Caco-2 (cell line): ENCODE data around the gene LY6G6C. TPM values are rescaled to one million over a fixed set of nuclear protein-coding genes. Genes with fewer than 3 reads are reported as not detected.

Experiments
- BruUV-seq: library from RNA; stranded (reverse); fragments of 400-500 nt; replicated peaks from 2 replicates; lab custom pipeline; 2021; lab: Mats Ljungman, UMichigan
- CTCF ChIA-PET: fragments of 300-600 bp; sonication (Branson Sonifier 250); formaldehyde crosslinking; loops from one replicate; lab custom pipeline; 2022; ENCODE audit warnings: antibody characterized with exemption; lab: Charles Lee
- POLR2A ChIA-PET: fragments of 300-600 bp; sonication (Branson Sonifier 250); formaldehyde crosslinking; loops from one replicate; lab custom pipeline; 2022; ENCODE audit warnings: antibody characterized with exemption; lab: Charles Lee
- DNase-seq, 2 experiments: peaks; one replicate each; pipeline versions ENCODE4 v3.0.0 to v3.0.0-alpha.2; 2020 to 2022
- H3K27me3 ChIP-seq: replicated peaks from 2 replicates; pipeline ENCODE4 v1.6.0; 2011; ENCODE audit warnings: low read length; ENCODE audit not compliant: control insufficient read depth, insufficient read depth
- H3K36me3 ChIP-seq: 2 replicates; pipeline ENCODE4 v1.5.1; 2011; ENCODE audit warnings: low read length; ENCODE audit not compliant: control insufficient read depth, insufficient read depth
- H3K4me1 ChIP-seq: fragments of 250-450 bp; sonication (Bioruptor Pico); 2 replicates; pipeline ENCODE4 v1.5.1; 2020; ENCODE audit warnings: mild to moderate bottlenecking
- H3K4me3 ChIP-seq: 2 replicates; pipeline ENCODE4 v1.5.1; 2011; ENCODE audit warnings: low read depth, mild to moderate bottlenecking, control low read depth, low read length
- H3K9me3 ChIP-seq: fragments of 250-450 bp; sonication (Bioruptor Pico); 2 replicates; pipeline ENCODE4 v1.5.1; 2020; ENCODE audit warnings: mild to moderate bottlenecking, moderate library complexity
- H3K27ac Mint-ChIP-seq: one replicate; pipeline ENCODE4 v1.8.0; 2022; ENCODE audit warnings: mixed read lengths; ENCODE audit not compliant: unreplicated experiment
- H3K27me3 Mint-ChIP-seq: one replicate; pipeline ENCODE4 v1.8.0; 2022; ENCODE audit warnings: mixed read lengths; ENCODE audit not compliant: insufficient read depth, unreplicated experiment
- H3K36me3 Mint-ChIP-seq: one replicate; pipeline ENCODE4 v1.8.0; 2022; ENCODE audit warnings: mild to moderate bottlenecking, mixed read lengths; ENCODE audit not compliant: insufficient read depth, unreplicated experiment
- H3K4me1 Mint-ChIP-seq: one replicate; pipeline ENCODE4 v1.8.0; 2022; ENCODE audit warnings: low read depth, mixed read lengths; ENCODE audit not compliant: unreplicated experiment
- H3K4me3 Mint-ChIP-seq: one replicate; pipeline ENCODE4 v1.8.0; 2022; ENCODE audit warnings: mild to moderate bottlenecking, moderate library complexity, mixed read lengths; ENCODE audit not compliant: unreplicated experiment
- H3K9me3 Mint-ChIP-seq: one replicate; pipeline ENCODE4 v1.8.0; 2022; ENCODE audit warnings: mixed read lengths; ENCODE audit not compliant: unreplicated experiment
- intact Hi-C: fragments of 100-400 bp; cut with micrococcal nuclease; formaldehyde crosslinking; loops from one replicate; pipeline ENCODE4 v1.10.0; 2022; ENCODE audit not compliant: unreplicated experiment
- total RNA-seq: library from RNA; stranded (reverse); gene quantifications from 2 replicates; pipeline ENCODE4 v1.2.3, GENCODE V29; 2022
- TF ChIP-seq, protein P1 (sequence below), 2 experiments: fragments of 200-600 bp in 1 of 2; IDR thresholded peaks; 1 replicate in 1 of 2; 2 replicates in 1 of 2; pipeline versions ENCODE4 v1.5.1 to v1.8.0; 2011 to 2022; ENCODE audit warnings: antibody characterized with exemption in 1 of 2, control low read depth in 1 of 2, inconsistent platforms in 1 of 2, low read depth in 1 of 2, low read length in 1 of 2, mild to moderate bottlenecking in 1 of 2, moderate library complexity in 1 of 2; ENCODE audit not compliant: insufficient read depth in 1 of 2, severe bottlenecking in 1 of 2, unreplicated experiment in 1 of 2

Gene LY6G6C
- total RNA-seq, 1 experiment from 2014 or later, result 0.88 TPM

- Histone ChIP-seq H3K4me1 (peaks cover 13% of the 10 kb centered on the region), H3K9me3 (no peaks in the 10 kb centered on the region), H3K4me3 (peak overlapping the region; percentile 58), H3K27me3 (no peaks in the 10 kb centered on the region), H3K36me3 (peaks cover 9% of the 10 kb centered on the region)
- CTCF ChIA-PET, result interaction anchor here (0.6 to 2.5 kb wide), 17 partner anchors 10 to 415 kb away, joined by 3 to 30 read pairs (median 4); partner anchors contain the start of genes HSPA1B, LSM2, LY6G5C and MSH5
- no TSS peak for BruUV-seq
- POLR2A ChIA-PET, result interaction anchor here (0.6 to 2.0 kb wide), 13 partner anchors 9 to 133 kb away, joined by 3 to 59 read pairs (median 5); partner anchors contain the start of genes ABHD16A, HSPA1A, HSPA1B and HSPA1L
- Mint-ChIP-seq H3K27ac (peak overlapping the region; percentile 84), H3K4me1 (peaks cover 27% of the 10 kb centered on the region), H3K4me3 (peak overlapping the region; percentile 87), H3K27me3 (no peaks in the 10 kb centered on the region), H3K9me3 (no peaks in the 10 kb centered on the region), H3K36me3 (peaks cover 87% of the 10 kb centered on the region)
- DNase-seq, result peak; percentile 94
- TF ChIP-seq, protein P1, sequence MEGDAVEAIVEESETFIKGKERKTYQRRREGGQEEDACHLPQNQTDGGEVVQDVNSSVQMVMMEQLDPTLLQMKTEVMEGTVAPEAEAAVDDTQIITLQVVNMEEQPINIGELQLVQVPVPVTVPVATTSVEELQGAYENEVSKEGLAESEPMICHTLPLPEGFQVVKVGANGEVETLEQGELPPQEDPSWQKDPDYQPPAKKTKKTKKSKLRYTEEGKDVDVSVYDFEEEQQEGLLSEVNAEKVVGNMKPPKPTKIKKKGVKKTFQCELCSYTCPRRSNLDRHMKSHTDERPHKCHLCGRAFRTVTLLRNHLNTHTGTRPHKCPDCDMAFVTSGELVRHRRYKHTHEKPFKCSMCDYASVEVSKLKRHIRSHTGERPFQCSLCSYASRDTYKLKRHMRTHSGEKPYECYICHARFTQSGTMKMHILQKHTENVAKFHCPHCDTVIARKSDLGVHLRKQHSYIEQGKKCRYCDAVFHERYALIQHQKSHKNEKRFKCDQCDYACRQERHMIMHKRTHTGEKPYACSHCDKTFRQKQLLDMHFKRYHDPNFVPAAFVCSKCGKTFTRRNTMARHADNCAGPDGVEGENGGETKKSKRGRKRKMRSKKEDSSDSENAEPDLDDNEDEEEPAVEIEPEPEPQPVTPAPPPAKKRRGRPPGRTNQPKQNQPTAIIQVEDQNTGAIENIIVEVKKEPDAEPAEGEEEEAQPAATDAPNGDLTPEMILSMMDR (IDR thresholded peaks at IDR 0.05; ENCODE audit: insufficient read depth in 1 of 2, low read depth in 1 of 2, low read length in 1 of 2, severe bottlenecking in 1 of 2, unreplicated experiment in 1 of 2), result peak; percentile 75 to 89
- intact Hi-C loops, result loop anchor here (1.0 kb wide), 5 partner anchors 34 to 101 kb away; no protein-coding TSS in a partner anchor
These were observed 8.0 kb upstream of the LY6G6C start for GRCh38 chr6:31729515-31729978.

- Mint-ChIP-seq H3K36me3 (peaks cover 81% of the 10 kb centered on the region), H3K4me1 (peaks cover 26% of the 10 kb centered on the region), H3K4me3 (peak within 1 kb of the TSS; percentile 87), H3K27me3 (no peaks in the 10 kb centered on the region), H3K27ac (peak within 1 kb of the TSS; percentile 84), H3K9me3 (no peaks in the 10 kb centered on the region)
- H3K27me3 ChIP-seq, result no peaks in the 10 kb centered on the region
- ChIA-PET CTCF (interaction anchor here (0.9 to 2.5 kb wide), 13 partner anchors 10 to 182 kb away, joined by 3 to 30 read pairs (median 4); partner anchors contain the start of genes HSPA1B, LSM2, LY6G5C and MSH5), POLR2A (interaction anchor here (0.6 to 2.0 kb wide), 10 partner anchors 10 to 93 kb away, joined by 3 to 59 read pairs (median 4); partner anchors contain the start of genes ABHD16A, HSPA1A, HSPA1L and MSH5)
- no peak for DNase-seq
- intact Hi-C loops, result loop anchor here (1.0 kb wide), 5 partner anchors 34 to 101 kb away; no protein-coding TSS in a partner anchor
- peak within 1 kb of the TSS; percentile 58 for H3K4me3 ChIP-seq
- TF ChIP-seq, protein P1 (IDR thresholded peaks at IDR 0.05; ENCODE audit: insufficient read depth in 1 of 2, low read depth in 1 of 2, low read length in 1 of 2, severe bottlenecking in 1 of 2, unreplicated experiment in 1 of 2), result no peak
- no peaks in the 10 kb centered on the region for H3K9me3 ChIP-seq
- peaks cover 9% of the 10 kb centered on the region for H3K36me3 ChIP-seq
- BruUV-seq, result TSS peak; percentile 23
- peaks cover 7% of the 10 kb centered on the region; the same call in 1 of the 2 replicates for H3K4me1 ChIP-seq
These were observed 7.4 kb upstream of the LY6G6C start, which contains the start of gene DDAH2 for GRCh38 chr6:31728767-31729514. TSS of gene DDAH2 (minus strand) at chr6:31729299. CDS start at chr6:31729161, 138 bp downstream.
